Measurements from ENCODE around the gene TSGA10IP.
A peak's percentile ranks its signal among the peaks of the same experiment; 100 is the strongest.
"Not testable (repeated sequence)": the region's sequence is repeated elsewhere in the genome, so short reads cannot be mapped to it uniquely, and the experiment has no call there.

TSGA10IP gene

GRCh38 chr11:65947603-65948125 is 2.4 kb downstream of the TSGA10IP start:
- no peak for DNase-seq

GRCh38 chr11:65950711-65951110 is 5.4 kb downstream of the TSGA10IP start:
- not testable (repeated sequence) for DNase-seq

- DNase-seq: not testable (repeated sequence)
Observed at GRCh38 chr11:65951641-65952040, 6.4 kb downstream of the TSGA10IP start.

GRCh38 chr11:65952052-65952521 is 6.8 kb downstream of the TSGA10IP start:
- DNase-seq: no peak

GRCh38 chr11:65953471-65953870 is 8.2 kb downstream of the TSGA10IP start:
- no peak for DNase-seq

GRCh38 chr11:65954771-65955170 is 9.5 kb downstream of the TSGA10IP start:
- no peak for DNase-seq

- no peak for DNase-seq
Observed at GRCh38 chr11:65958291-65958690, 13.0 kb downstream of the TSGA10IP start.

GRCh38 chr11:65958774-65959420 is 13.6 kb downstream of the TSGA10IP start:
- DNase-seq: no peak

- DNase-seq: no peak
Observed at GRCh38 chr11:65960824-65961266, 15.6 kb downstream of the TSGA10IP start.

- peak; percentile 92 to 94 for DNase-seq
Observed at GRCh38 chr11:65961267-65962140, 16.2 kb downstream of the TSGA10IP start, which contains the start of gene SART1. TSS of gene SART1 (plus strand) at chr11:65961734. CDS start at chr11:65961781, 47 bp downstream.

- DNase-seq: no peak
Observed at GRCh38 chr11:65962141-65962564, 16.9 kb downstream of the TSGA10IP start.

- DNase-seq: no peak
Observed at GRCh38 chr11:65964906-65965305, 19.6 kb downstream of the TSGA10IP start.

- no peak for DNase-seq
Observed at GRCh38 chr11:65965986-65966762, 20.9 kb downstream of the TSGA10IP start.

GRCh38 chr11:65967329-65967934 is 22.2 kb downstream of the TSGA10IP start:
- DNase-seq: no peak

GRCh38 chr11:65968600-65969482 is 23.6 kb downstream of the TSGA10IP start:
- DNase-seq: no peak

GRCh38 chr11:65972116-65972515 is 26.8 kb downstream of the TSGA10IP start:
- no peak for DNase-seq

- DNase-seq: no peak
Observed at GRCh38 chr11:65973439-65974110, 28.3 kb downstream of the TSGA10IP start.

- no peak for DNase-seq
Observed at GRCh38 chr11:65975771-65976170, 30.5 kb downstream of the TSGA10IP start.

GRCh38 chr11:65976216-65977176 is 31.2 kb downstream of the TSGA10IP start:
- no peak for DNase-seq
